ENCODE data around the gene VAV1. TPM values are rescaled to one million over a fixed set of nuclear protein-coding genes. Genes with fewer than 3 reads are reported as not detected.

VAV1 gene
- total and polyA plus RNA-seq, 9 of the 15 experiments (the other 6 are each of a cell fraction or from before 2014, with no cell fraction given) = 0.46 to 20.1 (median 11.1) TPM

DNA sequence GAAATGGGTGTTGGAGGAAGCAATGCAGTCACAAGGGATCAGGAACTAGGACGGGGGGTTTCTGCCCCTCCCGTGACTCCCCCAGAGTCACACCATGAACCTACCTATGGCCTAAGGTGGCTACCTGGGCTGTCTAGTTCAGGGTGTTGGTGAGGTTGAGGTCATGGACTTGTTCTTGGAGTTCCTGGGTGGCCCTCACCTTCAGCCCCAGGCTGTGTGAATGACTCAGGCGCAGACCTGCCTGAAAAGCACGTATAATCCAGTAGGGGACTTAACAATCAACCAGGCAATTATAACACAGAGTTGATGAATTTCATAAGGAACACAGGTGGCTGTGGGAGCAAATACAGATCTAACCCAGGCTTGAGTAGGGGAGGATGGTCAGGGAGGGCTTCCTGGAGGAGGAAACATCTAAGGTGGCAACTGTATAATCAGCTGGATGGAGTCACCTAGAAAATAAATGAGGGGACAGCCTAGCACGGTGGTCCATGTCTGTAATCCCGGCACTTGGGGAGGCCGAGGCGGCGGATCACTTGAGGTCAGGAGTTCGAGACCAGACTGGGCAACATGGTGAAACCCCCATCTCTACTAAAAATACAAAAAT, 89.3 kb downstream of the VAV1 start (continued):
- TF ChIP-seq SIN3A (IDR thresholded peaks at IDR 0.05; ENCODE audit: borderline replicate concordance in 2 of 2, control insufficient read depth in 1 of 2, low read depth in 2 of 2, low read length in 2 of 2) (0 out of 4 replicates have a peak, but pooled peaks of 1 of the 2 experiments have one; percentile 3), SRF (CRISPR knock-in tag; IDR thresholded peaks at IDR 0.05) (no peak), E2F1 (CRISPR knock-in tag; IDR thresholded peaks at IDR 0.05) (no peak), NR3C1 (CRISPR knock-in tag; IDR thresholded peaks at IDR 0.05) (no peak), ZNF431 (CRISPR knock-in tag; IDR thresholded peaks at IDR 0.05) (no peak), ZNF77 (CRISPR knock-in tag; IDR thresholded peaks at IDR 0.05) (no peak), ESRRA (IDR thresholded peaks at IDR 0.05; ENCODE audit: borderline replicate concordance, low read depth) (no peak), CGGBP1 (CRISPR knock-in tag; IDR thresholded peaks at IDR 0.05) (no peak), MIER1 (IDR thresholded peaks at IDR 0.05; ENCODE audit: low read depth) (no peak), SUPT5H (IDR thresholded peaks at IDR 0.05) (no peak), MBD2 (IDR thresholded peaks at IDR 0.05; ENCODE audit: borderline replicate concordance, low read depth) (no peak), ADNP (tag; IDR thresholded peaks at IDR 0.05) (peak; percentile 45; the same call in 1 of the 2 replicates), ZNF134 (CRISPR knock-in tag; conservative IDR thresholded peaks at IDR 0.05) (no peak), THAP12 (CRISPR knock-in tag; IDR thresholded peaks at IDR 0.05) (no peak)
- TF ChIP-seq, protein P1, sequence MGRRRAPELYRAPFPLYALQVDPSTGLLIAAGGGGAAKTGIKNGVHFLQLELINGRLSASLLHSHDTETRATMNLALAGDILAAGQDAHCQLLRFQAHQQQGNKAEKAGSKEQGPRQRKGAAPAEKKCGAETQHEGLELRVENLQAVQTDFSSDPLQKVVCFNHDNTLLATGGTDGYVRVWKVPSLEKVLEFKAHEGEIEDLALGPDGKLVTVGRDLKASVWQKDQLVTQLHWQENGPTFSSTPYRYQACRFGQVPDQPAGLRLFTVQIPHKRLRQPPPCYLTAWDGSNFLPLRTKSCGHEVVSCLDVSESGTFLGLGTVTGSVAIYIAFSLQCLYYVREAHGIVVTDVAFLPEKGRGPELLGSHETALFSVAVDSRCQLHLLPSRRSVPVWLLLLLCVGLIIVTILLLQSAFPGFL (CRISPR knock-in tag; IDR thresholded peaks at IDR 0.05) = no peak
- TF ChIP-seq, protein P2, sequence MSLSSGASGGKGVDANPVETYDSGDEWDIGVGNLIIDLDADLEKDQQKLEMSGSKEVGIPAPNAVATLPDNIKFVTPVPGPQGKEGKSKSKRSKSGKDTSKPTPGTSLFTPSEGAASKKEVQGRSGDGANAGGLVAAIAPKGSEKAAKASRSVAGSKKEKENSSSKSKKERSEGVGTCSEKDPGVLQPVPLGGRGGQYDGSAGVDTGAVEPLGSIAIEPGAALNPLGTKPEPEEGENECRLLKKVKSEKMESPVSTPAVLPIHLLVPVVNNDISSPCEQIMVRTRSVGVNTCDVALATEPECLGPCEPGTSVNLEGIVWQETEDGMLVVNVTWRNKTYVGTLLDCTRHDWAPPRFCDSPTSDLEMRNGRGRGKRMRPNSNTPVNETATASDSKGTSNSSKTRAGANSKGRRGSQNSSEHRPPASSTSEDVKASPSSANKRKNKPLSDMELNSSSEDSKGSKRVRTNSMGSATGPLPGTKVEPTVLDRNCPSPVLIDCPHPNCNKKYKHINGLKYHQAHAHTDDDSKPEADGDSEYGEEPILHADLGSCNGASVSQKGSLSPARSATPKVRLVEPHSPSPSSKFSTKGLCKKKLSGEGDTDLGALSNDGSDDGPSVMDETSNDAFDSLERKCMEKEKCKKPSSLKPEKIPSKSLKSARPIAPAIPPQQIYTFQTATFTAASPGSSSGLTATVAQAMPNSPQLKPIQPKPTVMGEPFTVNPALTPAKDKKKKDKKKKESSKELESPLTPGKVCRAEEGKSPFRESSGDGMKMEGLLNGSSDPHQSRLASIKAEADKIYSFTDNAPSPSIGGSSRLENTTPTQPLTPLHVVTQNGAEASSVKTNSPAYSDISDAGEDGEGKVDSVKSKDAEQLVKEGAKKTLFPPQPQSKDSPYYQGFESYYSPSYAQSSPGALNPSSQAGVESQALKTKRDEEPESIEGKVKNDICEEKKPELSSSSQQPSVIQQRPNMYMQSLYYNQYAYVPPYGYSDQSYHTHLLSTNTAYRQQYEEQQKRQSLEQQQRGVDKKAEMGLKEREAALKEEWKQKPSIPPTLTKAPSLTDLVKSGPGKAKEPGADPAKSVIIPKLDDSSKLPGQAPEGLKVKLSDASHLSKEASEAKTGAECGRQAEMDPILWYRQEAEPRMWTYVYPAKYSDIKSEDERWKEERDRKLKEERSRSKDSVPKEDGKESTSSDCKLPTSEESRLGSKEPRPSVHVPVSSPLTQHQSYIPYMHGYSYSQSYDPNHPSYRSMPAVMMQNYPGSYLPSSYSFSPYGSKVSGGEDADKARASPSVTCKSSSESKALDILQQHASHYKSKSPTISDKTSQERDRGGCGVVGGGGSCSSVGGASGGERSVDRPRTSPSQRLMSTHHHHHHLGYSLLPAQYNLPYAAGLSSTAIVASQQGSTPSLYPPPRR (CRISPR knock-in tag; IDR thresholded peaks at IDR 0.05; ENCODE audit: borderline replicate concordance) = no peak
- TF ChIP-seq, protein P3, sequence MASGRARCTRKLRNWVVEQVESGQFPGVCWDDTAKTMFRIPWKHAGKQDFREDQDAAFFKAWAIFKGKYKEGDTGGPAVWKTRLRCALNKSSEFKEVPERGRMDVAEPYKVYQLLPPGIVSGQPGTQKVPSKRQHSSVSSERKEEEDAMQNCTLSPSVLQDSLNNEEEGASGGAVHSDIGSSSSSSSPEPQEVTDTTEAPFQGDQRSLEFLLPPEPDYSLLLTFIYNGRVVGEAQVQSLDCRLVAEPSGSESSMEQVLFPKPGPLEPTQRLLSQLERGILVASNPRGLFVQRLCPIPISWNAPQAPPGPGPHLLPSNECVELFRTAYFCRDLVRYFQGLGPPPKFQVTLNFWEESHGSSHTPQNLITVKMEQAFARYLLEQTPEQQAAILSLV (tag; IDR thresholded peaks at IDR 0.05) = no peak

Measured in K562 (cell line).